ENCODE results near the gene LCTL.
A peak's percentile ranks its signal among the peaks of the same experiment; 100 is the strongest.
"Not testable (repeated sequence)": the region's sequence is repeated elsewhere in the genome, so short reads cannot be mapped to it uniquely, and the experiment has no call there.

LCTL gene

GRCh38 chr15:66503780-66504562 lies 61.8 kb downstream of the LCTL start:
- peaks cover 39 to 41% of the 10 kb centered on the region in 2 donors for H3K36me3 ChIP-seq (ENCODE audit: control insufficient read depth in 2 of 2, insufficient read depth in 2 of 2, low read length in 2 of 2)
- H3K4me1 ChIP-seq (ENCODE audit: control insufficient read depth in 2 of 2, insufficient read depth in 2 of 2, low read length in 2 of 2): peaks cover 21% of the 10 kb centered on the region in 2 donors
- H3K9me3 ChIP-seq (ENCODE audit: control insufficient read depth in 2 of 2, low read length in 2 of 2): no peaks in the 10 kb centered on the region
- H3K27me3 ChIP-seq (ENCODE audit: control insufficient read depth in 2 of 2, insufficient read depth in 2 of 2, low read length in 2 of 2): no peaks in the 10 kb centered on the region
- peak overlapping the region; percentile 100 for H3K4me3 ChIP-seq (ENCODE audit: low read length in 2 of 2)
- H3K27ac ChIP-seq (ENCODE audit: low read depth in 2 of 2, low read length in 2 of 2): peak overlapping the region; percentile 89 to 93
- peak overlapping the region; percentile 98 to 99 for H3K9ac ChIP-seq (ENCODE audit: low read depth in 1 of 2, low read length in 2 of 2)

DNA sequence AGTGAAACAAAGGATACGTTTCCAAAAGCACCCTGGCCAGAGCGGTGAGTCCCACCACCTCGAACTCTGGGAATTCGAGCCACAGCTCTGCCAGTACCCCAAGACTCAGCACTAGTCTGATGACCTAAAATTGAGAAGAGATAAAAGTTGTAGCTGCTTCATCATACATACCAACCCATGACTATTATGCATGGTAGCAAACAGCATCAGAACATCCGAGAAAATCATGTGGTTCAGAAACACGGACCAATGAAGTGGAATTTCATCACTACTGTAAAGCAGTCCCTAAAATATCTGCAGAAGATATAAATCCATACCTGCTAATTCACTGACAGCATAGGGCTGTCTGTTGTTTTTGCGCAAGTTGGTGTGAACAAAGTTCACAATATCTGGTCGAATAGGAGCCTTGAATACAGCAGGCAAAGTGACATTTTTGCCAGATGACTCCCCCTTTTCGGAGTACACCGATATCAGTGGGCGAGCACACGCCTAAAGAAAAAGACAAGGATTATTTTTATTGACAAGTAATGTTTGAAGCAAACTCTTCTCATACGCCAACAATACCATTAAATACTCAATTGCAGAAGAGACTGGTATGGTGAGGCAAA lies 62.7 kb downstream of the LCTL start:
- peak overlapping the region; percentile 100 for H3K4me3 ChIP-seq (ENCODE audit: low read length in 2 of 2)
- H3K36me3 ChIP-seq (ENCODE audit: control insufficient read depth in 2 of 2, insufficient read depth in 2 of 2, low read length in 2 of 2): peaks cover 46 to 50% of the 10 kb centered on the region in 2 donors
- peaks cover 21 to 22% of the 10 kb centered on the region in 2 donors for H3K4me1 ChIP-seq (ENCODE audit: control insufficient read depth in 2 of 2, insufficient read depth in 2 of 2, low read length in 2 of 2)
- not testable (repeated sequence) for H3K27me3 ChIP-seq (ENCODE audit: control insufficient read depth in 2 of 2, insufficient read depth in 2 of 2, low read length in 2 of 2); H3K9me3 ChIP-seq (ENCODE audit: control insufficient read depth in 2 of 2, low read length in 2 of 2); H3K27ac ChIP-seq (ENCODE audit: low read depth in 2 of 2, low read length in 2 of 2)
- H3K9ac ChIP-seq (ENCODE audit: low read depth in 1 of 2, low read length in 2 of 2): peak overlapping the region; percentile 98 to 99

- Histone ChIP-seq H3K27ac (ENCODE audit: low read depth in 2 of 2, low read length in 2 of 2) (no peak overlapping the region), H3K36me3 (ENCODE audit: control insufficient read depth in 2 of 2, insufficient read depth in 2 of 2, low read length in 2 of 2) (peaks cover 46 to 53% of the 10 kb centered on the region in 2 donors), H3K4me3 (ENCODE audit: low read length in 2 of 2) (peak overlapping the region in 1 of 2 donors; percentile 16), H3K9me3 (ENCODE audit: control insufficient read depth in 2 of 2, low read length in 2 of 2) (no peaks in the 10 kb centered on the region), H3K4me1 (ENCODE audit: control insufficient read depth in 2 of 2, insufficient read depth in 2 of 2, low read length in 2 of 2) (peaks cover 21 to 26% of the 10 kb centered on the region in 2 donors), H3K27me3 (ENCODE audit: control insufficient read depth in 2 of 2, insufficient read depth in 2 of 2, low read length in 2 of 2) (no peaks in the 10 kb centered on the region), H3K9ac (ENCODE audit: low read depth in 1 of 2, low read length in 2 of 2) (no peak overlapping the region)
Observed at GRCh38 chr15:66502491-66502890, 63.3 kb downstream of the LCTL start.

GRCh38 chr15:66500346-66500745 lies 65.5 kb downstream of the LCTL start:
- H3K36me3 ChIP-seq (ENCODE audit: control insufficient read depth in 2 of 2, insufficient read depth in 2 of 2, low read length in 2 of 2): peaks cover 49 to 56% of the 10 kb centered on the region in 2 donors
- H3K9me3 ChIP-seq (ENCODE audit: control insufficient read depth in 2 of 2, low read length in 2 of 2); H3K27me3 ChIP-seq (ENCODE audit: control insufficient read depth in 2 of 2, insufficient read depth in 2 of 2, low read length in 2 of 2); H3K4me3 ChIP-seq (ENCODE audit: low read length in 2 of 2); H3K27ac ChIP-seq (ENCODE audit: low read depth in 2 of 2, low read length in 2 of 2); H3K9ac ChIP-seq (ENCODE audit: low read depth in 1 of 2, low read length in 2 of 2): not testable (repeated sequence)
- peaks cover 16 to 29% of the 10 kb centered on the region in 2 donors for H3K4me1 ChIP-seq (ENCODE audit: control insufficient read depth in 2 of 2, insufficient read depth in 2 of 2, low read length in 2 of 2)

- Histone ChIP-seq H3K9ac (ENCODE audit: low read depth in 1 of 2, low read length in 2 of 2) (no peak overlapping the region), H3K36me3 (ENCODE audit: control insufficient read depth in 2 of 2, insufficient read depth in 2 of 2, low read length in 2 of 2) (peaks cover 63 to 69% of the 10 kb centered on the region in 2 donors), H3K9me3 (ENCODE audit: control insufficient read depth in 2 of 2, low read length in 2 of 2) (no peaks in the 10 kb centered on the region), H3K4me3 (ENCODE audit: low read length in 2 of 2) (no peak overlapping the region), H3K4me1 (ENCODE audit: control insufficient read depth in 2 of 2, insufficient read depth in 2 of 2, low read length in 2 of 2) (peaks cover 10 to 24% of the 10 kb centered on the region in 2 donors), H3K27ac (ENCODE audit: low read depth in 2 of 2, low read length in 2 of 2) (no peak overlapping the region), H3K27me3 (ENCODE audit: control insufficient read depth in 2 of 2, insufficient read depth in 2 of 2, low read length in 2 of 2) (no peaks in the 10 kb centered on the region)
Observed at GRCh38 chr15:66498501-66499386, 67.1 kb downstream of the LCTL start.
